ENCODE results near the gene ADAM12.

GRCh38 chr10:126108693-126109092, 279.6 kb downstream of the ADAM12 start:
- no peak for TF ChIP-seq JUND (IDR thresholded peaks at IDR 0.05)
- TF ChIP-seq, protein P1, sequence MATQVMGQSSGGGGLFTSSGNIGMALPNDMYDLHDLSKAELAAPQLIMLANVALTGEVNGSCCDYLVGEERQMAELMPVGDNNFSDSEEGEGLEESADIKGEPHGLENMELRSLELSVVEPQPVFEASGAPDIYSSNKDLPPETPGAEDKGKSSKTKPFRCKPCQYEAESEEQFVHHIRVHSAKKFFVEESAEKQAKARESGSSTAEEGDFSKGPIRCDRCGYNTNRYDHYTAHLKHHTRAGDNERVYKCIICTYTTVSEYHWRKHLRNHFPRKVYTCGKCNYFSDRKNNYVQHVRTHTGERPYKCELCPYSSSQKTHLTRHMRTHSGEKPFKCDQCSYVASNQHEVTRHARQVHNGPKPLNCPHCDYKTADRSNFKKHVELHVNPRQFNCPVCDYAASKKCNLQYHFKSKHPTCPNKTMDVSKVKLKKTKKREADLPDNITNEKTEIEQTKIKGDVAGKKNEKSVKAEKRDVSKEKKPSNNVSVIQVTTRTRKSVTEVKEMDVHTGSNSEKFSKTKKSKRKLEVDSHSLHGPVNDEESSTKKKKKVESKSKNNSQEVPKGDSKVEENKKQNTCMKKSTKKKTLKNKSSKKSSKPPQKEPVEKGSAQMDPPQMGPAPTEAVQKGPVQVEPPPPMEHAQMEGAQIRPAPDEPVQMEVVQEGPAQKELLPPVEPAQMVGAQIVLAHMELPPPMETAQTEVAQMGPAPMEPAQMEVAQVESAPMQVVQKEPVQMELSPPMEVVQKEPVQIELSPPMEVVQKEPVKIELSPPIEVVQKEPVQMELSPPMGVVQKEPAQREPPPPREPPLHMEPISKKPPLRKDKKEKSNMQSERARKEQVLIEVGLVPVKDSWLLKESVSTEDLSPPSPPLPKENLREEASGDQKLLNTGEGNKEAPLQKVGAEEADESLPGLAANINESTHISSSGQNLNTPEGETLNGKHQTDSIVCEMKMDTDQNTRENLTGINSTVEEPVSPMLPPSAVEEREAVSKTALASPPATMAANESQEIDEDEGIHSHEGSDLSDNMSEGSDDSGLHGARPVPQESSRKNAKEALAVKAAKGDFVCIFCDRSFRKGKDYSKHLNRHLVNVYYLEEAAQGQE (IDR thresholded peaks at IDR 0.05; ENCODE audit: low read depth) = no peak
- TF ChIP-seq POLR2A (IDR thresholded peaks at IDR 0.05; ENCODE audit: borderline replicate concordance, extremely low read depth, insufficient read depth, insufficient read length) = no peak
- no peak for TF ChIP-seq SP1 (IDR thresholded peaks at IDR 0.05; ENCODE audit: low read depth)
